Umbilical cord (tissue), 2 donors: ENCODE results near the gene OR51G2. TPM values are rescaled to one million over a fixed set of nuclear protein-coding genes. Genes with fewer than 3 reads are reported as not detected.
"Not testable (repeated sequence)": the region's sequence is repeated elsewhere in the genome, so short reads cannot be mapped to it uniquely, and the experiment has no call there.

Experiments used
- DNase-seq: peaks from one replicate; pipeline ENCODE4 v3.0.0-alpha.2; 2015; ENCODE audit warnings: low spot score
- total RNA-seq: library from RNA; depleted of rRNA; stranded (reverse); fragments of >200 nt; gene quantifications from one replicate; pipeline ENCODE4 v1.2.3, GENCODE V29; 2014; ENCODE audit warnings: low replicate concordance; ENCODE audit not compliant: insufficient read depth

The OR51G2 gene
- total RNA-seq, result 3.4 TPM

GRCh38 chr11:4919250-4919649 lies at the start of gene OR51G2:
Gene OR51G2 (minus strand): TSS chr11:4919350. CDS start chr11:4915663, 3,687 bp downstream.
- no peak for DNase-seq

DNA sequence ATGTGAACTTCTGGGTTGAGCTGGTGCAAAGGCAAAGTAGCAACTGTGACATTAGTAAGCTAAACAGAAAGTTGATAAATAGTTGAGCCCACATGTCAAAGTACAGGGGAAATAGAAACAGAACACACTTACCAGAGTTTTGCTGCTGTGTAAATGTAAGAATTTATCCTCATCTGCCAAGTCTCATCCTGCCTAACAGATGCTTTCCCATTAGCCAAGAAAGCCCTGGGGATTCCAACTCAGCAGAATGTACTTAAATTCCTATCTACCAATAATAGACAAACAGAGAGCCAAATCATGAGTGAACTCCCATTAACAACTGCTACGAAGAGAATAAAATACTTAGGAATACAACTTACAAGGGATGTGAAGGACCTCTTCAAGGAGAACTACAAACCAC lies 43.7 kb upstream of the OR51G2 start:
- peak; percentile 60 for DNase-seq

DNA sequence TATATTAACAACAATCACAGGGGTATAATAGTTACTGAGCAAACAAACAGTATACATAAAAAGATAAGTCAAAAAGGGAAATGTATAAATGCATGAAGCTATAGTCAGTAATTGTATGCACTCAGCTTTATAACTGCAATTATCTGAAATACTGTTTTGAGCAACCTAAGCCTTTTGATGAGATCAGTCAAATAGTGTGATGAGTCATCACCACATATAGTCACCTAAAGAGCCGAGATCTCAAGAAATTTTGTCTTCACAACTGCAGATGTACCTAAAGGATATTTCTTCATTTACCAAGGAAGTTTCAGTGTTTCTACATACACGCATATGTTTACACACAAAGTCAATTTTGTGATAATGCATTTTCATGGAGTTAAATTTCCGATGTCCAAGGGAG lies 41.7 kb upstream of the OR51G2 start:
- DNase-seq, result no peak

DNA sequence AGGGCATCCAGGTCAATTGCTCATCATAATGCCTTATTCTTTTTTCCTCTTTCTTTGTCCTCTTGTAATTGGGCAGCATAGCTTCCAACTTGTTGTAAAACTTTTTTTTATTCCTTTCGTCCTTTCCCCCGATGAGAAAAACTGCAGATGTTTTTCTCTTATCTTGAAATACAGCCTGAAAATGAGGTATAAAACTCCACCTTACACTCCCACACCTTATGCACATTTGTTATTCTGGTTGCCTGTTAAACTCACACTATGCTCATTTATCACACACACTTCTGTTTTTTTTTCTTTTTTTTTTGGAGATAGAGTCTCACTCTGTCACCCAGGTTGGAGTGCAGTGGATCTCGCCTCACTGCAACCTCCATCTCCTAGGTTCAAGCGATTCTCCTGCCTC lies 38.2 kb upstream of the OR51G2 start:
- DNase-seq, result no peak

DNA sequence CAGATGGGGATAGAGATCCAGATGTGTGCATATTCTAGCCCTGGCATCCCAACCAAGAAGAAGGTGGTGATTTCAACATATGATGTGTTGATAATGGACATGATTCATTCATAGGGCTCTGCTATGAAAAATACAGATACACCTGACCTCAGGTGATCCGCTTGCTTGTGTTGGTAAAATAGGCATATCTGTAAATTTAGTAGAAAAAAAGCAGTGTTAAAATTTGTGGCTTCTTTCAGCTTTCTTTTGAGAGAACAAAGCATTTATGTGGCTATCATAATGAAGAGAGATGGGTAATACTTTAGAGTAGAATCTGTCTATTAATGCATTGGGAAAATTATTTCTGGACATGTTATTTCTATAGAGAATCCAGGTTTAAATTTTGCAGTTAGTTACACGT lies 36.5 kb upstream of the OR51G2 start, which contains the start of gene OR51A2:
TSS of gene OR51A2 (minus strand) at position 101 of the 400 bp plus-strand sequence. CDS start at position 101, 0 bp downstream.
- DNase-seq, result not testable (repeated sequence)

GRCh38 chr11:4947505-4947904 lies 28.4 kb upstream of the OR51G2 start, which contains the start of gene OR51A4:
Gene OR51A4 (minus strand): TSS chr11:4947605. CDS start chr11:4947100, 505 bp downstream.
- DNase-seq, result no peak

DNA sequence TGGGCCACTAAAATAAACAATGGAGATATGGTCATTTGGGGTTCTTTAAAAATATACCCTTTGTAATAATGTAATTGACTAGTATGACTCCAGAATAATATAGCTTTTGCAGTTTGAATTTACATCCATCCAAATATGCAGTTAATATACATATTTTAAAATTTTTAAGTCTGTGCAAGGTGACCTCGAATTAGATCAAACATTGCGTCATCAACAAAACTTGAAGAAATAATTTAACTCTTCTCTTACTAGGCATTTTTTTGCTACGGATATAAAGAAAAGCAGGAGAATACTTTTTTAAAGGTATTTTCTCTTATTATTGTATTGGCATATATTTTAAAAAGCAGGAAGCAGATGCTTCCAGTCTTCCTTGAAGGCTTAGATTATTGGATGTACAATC lies 17.6 kb upstream of the OR51G2 start:
- no peak for DNase-seq

DNA sequence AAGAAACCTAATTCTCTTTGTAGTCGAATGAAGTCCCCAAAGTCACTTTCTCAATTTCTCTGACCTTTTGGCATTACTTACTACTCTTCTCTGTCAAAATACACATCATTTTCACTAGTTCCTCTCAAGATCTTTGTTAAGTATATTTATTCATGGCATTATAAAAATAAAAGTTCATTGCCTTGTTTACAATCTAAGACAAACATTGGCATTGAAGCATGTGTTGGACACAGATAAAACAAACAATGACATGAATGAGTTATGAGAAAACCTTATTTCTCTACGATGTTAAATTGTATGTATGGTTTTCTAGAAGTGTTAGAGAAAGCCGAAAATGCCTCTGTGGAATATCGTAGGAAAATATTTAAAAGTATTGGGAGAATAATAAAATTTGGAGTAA lies 13.6 kb upstream of the OR51G2 start:
- DNase-seq, result no peak

- peak; percentile 68 for DNase-seq
These were observed 7.5 kb upstream of the OR51G2 start for GRCh38 chr11:4926608-4927007.

DNA sequence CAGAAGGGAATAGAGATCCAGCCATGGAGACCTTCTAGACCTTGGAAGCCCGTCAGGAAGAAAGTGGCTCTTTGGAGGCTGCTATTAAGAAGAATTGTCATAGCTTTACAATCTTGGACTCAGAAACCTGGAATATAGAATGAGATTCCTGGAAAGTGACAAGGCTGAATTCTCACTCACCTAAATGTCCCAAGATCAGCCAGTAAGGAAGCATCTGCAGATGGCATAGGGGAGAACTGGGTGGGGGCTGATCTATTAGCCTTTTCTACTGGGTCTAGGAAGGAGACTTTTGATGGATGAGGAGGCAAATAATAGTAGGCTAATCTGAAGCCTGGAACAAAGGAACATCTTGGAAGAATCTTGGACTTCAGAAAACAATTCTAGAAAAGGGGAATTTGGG lies 5.1 kb upstream of the OR51G2 start, which contains the start of gene OR51G1:
TSS of gene OR51G1 (minus strand) at position 101 of the 400 bp plus-strand sequence. CDS start at position 101, 0 bp downstream.
- no peak for DNase-seq

DNA sequence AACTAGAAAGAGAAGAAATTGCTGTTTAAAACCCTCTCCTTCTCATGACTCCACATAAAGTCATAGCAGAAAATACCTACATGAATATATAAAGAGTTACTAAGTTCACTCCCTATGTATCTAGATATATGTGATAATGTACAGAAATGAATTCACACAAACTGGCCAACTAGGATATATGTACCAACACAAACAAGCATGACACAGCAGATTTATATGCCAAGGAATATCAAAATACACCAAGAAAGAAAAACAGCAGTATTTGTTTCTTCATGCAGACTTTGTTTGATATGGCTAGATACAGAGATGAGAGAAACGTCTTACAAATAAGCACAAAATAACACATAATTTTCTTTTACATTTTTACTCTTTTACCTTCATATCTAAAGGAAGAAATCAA lies 3.2 kb upstream of the OR51G2 start:
- no peak for DNase-seq

DNA sequence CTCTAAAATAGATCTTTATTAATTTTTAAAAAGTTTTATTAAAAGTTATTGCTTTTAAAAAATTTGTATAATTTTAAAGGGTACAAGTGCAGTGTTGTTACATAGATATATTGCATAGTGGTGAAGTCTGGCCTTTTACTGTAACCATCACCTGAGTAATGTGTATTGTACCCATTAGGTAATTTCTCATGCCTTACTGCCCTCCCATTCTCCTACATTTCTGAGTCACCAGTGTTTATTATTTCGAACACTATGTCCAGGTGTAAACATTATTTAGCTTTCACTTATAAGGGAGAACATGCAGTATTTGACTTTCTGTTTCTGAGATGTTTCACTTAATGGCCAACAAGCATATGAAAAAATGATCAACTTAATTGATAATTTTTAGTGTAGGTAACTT lies 2.6 kb upstream of the OR51G2 start:
- no peak for DNase-seq

GRCh38 chr11:4916581-4916980 lies 2.6 kb downstream of the OR51G2 start:
- DNase-seq, result no peak

- DNase-seq, result no peak
These were observed 15.7 kb downstream of the OR51G2 start, which contains the start of gene OR51A7 for GRCh38 chr11:4903484-4903883. Gene OR51A7 (plus strand): TSS chr11:4903783. CDS start chr11:4907370, 3,587 bp downstream.

GRCh38 chr11:4891996-4892640 lies 27.0 kb downstream of the OR51G2 start:
- peak; percentile 91 for DNase-seq

DNA sequence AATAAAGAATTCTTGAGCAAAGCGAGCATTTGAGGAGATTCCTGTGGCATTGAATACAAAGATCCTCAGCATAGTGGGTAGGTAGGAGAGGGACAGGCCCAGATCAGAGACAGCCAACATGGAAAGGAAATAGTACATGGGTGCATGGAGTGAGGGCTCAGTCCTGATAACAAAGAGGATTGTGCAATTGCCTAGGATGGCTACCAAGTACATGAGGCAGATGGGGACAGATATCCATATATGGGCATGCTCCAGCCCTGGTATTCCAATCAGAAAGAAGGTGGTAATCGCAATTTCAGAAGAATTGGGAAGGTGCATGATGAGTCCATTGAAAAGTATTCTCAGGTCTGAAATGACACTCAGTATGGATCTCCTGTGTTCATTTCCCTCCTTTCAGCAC lies 28.9 kb downstream of the OR51G2 start:
- no peak for DNase-seq

DNA sequence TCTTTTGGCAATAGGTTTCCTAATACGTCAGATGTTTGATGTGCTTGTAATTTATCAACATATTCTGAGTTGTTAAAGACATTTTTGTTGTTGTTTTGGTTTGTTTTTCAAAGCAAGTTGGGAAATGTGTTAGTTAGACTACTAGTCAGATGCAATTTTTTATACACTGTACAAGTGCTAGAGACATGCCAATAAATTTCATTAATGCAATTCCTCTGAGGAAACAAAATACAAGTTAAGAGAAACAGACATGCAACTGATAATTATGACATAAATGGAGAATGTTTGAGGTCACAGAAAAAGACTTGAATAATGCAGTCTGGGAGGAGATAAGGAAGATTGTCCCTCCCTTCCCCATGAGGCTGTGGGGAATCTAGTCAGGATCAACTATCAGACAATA lies 31.6 kb downstream of the OR51G2 start:
- no peak for DNase-seq

DNA sequence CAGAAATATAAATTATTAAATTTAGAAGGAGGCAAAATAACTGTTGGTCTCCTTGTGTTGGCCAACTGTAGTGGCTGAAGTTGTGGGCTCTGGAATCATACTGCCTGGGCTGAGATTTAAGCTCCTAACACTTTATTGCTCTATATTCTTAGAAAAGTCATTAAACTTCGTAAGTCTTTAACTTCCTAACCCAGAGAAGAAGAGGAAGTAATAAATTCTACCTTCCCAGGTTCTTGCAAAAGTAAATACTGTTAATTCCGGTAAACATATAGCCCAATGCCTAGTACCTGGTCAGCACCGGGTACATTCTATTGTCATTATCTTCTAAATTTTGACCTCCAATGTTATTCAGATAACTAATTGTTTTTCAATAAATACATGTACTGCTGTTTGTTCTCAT lies 33.0 kb downstream of the OR51G2 start:
- DNase-seq, result no peak

DNA sequence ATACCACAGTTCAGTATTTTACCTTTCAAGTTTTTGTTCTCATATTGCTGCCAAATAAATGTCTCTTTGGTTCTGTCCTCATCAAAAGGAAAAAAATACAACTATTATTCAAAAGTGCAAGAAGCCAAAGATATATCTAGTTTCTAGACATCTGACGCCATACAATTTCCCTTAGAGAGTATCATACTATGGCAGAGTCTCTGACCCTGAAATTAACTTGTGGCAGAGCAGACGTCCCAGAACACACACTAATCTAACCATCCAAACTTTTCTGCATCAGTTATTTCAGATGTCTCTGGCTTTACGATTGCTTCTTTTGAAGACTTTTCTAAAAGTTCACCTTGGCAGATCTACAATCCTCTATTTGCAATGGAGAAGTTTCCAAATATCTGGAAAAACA lies 34.8 kb downstream of the OR51G2 start:
- no peak for DNase-seq

GRCh38 chr11:4882543-4882942 lies 36.6 kb downstream of the OR51G2 start:
- DNase-seq, result no peak

- DNase-seq, result no peak
These were observed 37.2 kb downstream of the OR51G2 start, which contains the start of gene OR51T1 for GRCh38 chr11:4881860-4882500. Gene OR51T1 (plus strand): TSS chr11:4881900. CDS start chr11:4881900, 0 bp downstream.

DNA sequence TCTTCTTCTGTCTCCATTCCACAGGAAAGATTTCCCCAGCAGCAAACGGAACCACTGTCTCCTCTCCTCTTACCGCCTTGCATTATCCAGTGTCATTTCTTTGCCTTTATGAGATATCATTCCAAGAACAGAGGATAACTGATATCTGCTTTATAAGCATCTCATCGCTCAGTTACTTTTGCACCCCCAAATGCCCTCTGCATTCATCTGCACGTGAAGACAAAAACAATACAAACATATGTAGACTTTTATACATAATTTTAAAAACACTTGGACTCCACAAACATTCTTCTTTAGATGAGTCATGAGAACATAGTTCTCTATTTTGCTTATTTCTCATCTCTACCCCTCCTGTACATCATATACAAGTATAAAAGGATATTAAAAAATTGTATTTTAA lies 38.0 kb downstream of the OR51G2 start:
- no peak for DNase-seq

- DNase-seq, result no peak
These were observed 53.3 kb downstream of the OR51G2 start for GRCh38 chr11:4865855-4866254.
